NOMO-1 (cell line): ENCODE data around the gene SHANK3.
"Not testable (repeated sequence)": the region's sequence is repeated elsewhere in the genome, so short reads cannot be mapped to it uniquely, and the experiment has no call there.

Source experiments
- DNase-seq, 2 experiments: peaks; one replicate each; lab custom pipeline; 2025; ENCODE audit not compliant: unreplicated experiment in 2 of 2; lab: John Stamatoyannopoulos, UW

The SHANK3 gene

DNA sequence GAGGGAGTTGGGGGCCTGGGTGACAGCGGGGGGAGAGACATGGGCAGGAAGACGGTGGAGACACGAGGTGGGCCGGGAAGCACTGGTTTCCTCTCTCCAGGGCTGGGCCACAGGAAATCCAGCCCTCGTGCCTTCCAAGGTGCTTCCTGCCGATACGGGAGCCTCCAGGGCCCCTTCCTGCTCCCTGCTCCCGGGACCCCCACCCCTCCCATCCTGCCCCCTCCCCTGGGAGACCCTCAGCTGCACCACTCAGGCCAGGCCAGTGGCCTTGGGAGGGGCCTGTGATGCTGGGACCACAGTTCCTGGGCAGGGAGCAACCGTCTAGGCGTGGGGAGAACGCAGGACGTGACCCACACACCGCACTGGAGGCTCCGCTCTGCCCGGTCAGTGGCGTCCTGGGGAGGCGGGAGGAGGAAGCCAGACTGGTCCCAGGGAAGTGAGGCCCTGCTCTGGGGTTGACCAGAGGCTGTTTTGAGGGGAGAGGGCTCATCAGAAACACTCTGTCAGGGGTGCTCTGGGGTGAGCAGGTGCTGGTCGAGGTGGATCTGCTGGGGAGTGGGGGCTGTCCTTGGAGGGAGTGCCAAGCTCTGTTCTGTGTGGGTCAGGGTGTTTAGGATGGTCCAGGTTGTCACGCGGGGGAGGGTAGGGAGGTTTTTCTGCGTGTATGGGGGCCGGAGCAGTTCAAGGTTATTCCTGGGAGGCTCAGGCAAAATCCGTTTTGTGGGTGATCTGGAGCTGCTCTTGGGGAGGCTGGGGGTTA, at the start of gene SHANK3:
SHANK3 (plus strand) TSS at position 353 of the 760 bp plus-strand sequence.
- DNase-seq = no peak

DNA sequence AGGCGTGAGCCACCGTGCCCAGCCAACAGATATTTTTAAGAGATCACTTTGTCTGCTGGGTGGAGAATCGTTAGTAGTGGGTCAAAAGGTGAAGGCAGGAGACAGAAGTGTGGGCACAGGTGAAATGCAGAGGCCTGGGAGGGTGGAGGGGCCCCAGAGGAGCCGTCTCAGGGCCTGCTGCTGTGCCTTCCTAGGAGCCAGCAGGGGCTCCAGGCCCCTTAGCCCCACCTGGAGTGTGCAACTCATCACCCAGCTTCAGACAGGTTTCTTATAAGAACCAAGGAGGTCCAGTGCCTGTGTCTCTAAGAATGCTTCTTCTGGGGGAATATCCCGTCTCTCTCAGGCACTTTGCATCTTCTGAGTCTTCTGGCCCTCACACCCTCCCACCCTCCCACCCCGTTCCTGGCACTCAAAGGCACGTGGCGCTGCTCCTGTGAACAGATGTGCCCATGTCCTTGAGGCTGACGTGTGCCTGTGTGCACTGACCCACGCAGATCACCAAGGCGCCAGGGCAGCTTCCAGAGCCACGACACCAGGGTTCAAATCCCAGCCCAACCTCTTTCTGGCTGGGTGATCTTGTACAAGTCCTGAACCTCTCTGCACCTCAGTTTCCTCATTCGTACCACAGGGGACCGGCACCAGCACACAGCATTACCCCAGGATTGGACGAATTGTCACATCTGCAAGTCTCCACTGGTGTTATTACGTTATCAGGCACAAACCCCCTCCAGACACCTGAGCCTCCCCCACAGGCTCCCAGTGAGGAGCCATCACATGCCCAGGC, 48.1 kb upstream of the SHANK3 start:
- no peak for DNase-seq

DNA sequence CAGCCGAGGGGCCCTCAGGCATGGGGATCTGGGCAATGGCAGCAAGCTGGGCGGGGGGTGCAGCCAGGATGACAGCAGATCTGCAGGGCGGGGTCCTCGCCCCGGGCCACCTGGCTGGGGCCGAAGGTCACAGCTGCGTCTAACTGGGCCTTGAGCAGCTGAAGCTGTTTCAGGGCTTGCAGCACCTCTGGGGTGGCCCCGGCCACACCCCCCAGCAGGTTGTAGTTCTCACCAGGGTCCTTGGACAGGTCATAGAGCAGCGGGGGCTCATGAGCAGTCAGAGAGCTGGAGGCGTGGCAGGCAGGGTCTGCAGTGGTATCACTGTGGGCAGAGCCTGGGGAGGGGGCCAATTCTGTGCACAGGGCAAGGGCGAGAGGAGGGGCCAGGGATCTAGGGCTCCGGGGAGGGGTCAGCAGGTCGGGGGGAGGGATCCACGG, 47.5 kb upstream of the SHANK3 start:
- DNase-seq = no peak

DNA sequence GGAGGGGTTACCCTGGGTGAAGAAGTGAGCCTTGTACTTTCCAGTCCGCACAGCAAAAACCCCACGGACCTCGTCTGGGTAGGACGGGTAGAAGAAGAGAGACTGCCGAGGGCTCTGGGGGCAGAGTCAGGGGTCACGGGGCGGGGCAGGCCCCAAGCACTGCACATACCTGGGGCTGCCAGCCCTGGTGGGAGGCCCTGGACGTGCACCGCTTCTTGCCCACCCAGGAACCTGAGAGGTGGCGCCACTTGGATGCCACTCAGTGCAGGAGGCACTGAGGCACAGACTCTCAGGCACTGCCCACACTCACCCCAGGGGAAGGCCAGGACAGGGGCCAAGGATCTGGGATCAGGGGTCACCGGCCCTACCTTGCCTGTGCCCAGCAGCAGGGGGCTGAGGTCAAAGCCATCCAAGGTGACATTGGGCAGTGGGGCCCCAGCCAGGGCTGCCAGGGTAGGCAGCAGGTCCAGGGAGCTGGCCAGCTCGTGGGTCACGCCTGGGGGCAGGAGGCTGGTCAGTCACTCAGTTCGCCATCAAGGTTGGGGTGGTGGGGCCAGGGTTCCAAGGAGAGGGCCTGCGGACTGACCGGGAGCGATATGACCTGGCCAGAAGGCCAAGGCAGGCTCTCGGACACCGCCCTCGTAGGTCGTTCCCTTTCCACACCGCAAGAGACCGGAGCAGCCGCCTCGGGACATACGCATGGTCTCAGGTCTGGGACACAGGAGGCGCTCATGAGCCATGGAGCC, 46.9 kb upstream of the SHANK3 start:
- no peak for DNase-seq

DNA sequence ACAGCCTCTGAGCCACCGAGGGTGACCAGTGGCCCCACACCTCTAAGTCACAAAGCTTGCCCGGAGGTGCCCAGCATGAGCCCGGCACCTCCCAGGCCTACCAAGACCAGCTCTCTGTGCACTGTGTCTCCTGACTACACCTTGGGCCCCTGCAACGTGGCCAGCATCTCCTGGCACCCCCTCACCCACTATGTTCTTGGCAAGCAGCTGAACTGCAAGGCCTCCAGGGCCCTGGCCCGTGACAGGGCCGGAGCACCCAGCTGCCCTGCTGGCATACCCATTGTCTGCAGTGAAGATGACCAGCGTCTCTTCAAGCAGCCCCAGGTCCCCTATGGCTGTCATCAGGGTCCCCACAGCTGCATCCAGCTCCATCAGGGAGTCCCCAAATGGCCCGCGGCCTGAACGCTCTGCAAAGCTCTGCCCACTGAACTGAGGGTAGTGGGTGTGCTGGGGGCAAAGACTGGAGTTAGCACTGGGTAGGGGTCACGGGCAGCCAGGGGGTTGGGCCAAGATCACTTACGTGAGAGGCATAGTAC, 46.2 kb upstream of the SHANK3 start:
- DNase-seq = no peak

DNA sequence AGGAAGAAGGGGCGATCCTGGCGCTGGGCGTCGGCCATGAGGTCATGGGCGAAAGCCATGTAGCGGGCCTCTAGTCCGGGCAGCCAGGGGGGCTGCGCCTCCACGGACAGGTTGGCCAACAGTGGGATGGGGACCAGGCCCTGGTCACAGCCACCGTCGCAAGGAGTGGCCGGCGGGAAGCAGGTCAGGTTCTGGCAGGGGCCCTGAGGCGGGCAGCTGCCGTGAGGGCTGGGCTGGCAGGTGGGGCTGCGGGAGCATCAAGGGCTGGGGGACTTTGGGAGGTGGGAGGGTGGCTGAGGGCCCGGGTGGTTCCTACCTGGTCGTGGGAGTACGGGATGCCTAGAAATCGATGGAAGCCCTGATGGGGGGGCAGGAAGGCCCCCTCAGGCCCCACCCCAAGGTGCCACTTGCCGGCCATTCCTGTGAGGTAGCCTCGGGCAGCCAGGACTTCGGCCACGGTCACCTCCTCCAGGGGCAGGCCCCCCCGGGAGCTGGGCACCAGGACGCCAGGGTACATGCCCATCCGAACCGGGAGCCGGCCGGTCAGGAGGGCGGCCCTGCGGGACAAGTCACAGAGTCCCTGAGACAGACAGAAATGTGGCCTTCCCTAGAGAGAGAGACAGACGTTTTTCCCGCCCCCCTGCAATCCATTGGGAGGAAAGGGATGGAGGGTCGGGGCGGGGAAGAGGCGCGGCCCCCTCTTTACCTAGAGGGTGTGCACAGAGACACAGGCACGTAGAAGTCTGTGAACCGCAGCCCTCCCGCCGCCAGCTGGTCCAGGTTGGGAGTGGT, 45.6 kb upstream of the SHANK3 start:
- no peak for DNase-seq

DNA sequence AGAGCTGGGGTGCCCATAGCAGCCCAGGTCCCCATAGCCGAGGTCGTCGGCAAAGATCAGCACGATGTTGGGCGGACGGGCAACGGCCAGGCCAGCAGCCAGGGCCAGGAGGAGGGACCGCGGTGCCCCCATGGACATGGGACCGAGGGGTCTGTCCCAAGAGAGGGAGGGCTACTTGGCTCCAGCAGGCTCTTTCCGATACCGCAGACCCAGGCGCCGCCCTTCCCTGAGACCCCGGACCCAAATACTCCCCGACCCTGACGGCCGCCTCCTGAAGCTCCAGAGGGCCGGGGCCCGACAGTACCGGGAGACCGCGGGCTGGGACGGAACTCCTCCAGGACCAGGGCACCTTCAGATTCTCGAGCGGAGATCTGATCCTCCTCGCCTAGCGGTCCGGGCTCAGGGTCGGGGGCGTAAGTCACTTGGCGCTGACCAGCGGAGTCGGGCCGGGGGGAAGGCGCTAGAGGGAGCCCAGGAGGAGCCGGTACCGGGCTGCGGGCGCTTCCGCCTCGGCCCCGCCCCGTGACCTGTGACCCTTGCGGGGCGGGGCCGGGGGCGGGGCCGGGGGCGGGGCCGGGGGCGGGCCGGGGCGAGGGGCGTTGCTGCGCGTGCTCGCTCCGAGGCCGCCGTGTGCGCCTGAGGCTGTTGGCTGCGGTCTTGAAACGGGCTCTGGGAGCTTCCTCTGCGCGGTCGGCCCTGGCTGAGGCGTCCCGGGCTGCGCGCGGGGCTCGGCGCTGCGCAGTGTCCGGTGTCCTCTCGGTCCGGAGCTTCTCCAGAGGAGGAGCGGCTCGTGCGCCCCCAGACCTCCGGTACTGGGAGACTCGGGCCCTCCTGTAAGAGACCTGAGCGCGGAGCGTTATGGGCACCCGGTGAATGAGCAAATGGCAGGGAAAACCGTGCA, 44.7 kb upstream of the SHANK3 start, which contains the start of gene ARSA:
ARSA (minus strand) TSS at position 511 of the 901 bp plus-strand sequence; CDS start at position 138, 373 bp downstream.
- DNase-seq = peak; percentile 83 to 91

DNA sequence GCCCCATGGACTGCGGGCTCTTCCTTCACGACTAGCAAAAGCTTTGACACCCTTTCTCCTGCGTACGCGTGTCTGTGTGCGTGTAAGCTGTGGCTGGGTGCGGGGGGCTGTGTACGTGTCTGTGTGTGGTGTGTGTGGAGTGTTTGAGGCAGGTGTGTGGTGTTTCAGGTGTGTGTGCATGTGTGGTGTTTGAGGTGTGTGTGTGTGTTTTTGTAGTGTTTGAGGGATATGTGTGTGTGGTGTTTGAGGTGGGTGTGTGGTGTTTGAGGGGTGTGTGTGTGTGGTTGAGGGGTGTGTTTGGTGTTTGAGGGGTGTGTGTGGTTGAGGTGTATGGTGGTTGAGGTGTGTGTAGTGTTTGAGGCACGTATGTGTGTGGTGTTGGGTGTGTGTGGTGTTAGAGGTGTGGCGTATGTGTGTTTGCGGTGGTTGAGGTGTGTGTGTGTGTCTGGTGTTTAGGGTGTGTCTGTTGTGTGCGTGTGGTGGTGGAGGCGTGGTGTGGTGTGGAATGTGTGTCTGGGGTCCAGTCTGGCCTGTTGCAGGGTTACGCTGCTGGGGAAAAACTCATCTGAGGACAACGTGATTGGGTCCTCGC, 44.0 kb upstream of the SHANK3 start:
- peak in 1 of 2 experiments; percentile 58 for DNase-seq

DNA sequence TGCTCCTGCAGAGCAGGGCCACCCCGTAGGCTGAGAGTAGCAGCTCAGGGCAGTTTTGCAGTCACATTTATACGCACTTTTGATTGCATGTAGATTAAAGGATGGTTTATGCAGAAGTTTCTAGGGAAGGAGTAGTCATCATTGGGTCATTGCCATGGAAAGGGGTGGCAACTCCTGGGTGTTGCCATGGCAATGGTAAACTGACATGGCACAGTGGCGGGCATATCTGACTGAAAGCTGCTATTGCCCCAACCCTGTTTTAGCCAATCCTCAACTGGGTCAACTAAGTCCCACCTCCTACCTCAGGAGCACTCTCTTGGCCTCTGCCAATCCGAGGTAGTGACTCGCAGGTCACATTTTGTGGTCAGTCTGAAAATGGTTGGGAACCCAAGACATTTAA, 42.2 kb upstream of the SHANK3 start:
- no peak for DNase-seq

DNA sequence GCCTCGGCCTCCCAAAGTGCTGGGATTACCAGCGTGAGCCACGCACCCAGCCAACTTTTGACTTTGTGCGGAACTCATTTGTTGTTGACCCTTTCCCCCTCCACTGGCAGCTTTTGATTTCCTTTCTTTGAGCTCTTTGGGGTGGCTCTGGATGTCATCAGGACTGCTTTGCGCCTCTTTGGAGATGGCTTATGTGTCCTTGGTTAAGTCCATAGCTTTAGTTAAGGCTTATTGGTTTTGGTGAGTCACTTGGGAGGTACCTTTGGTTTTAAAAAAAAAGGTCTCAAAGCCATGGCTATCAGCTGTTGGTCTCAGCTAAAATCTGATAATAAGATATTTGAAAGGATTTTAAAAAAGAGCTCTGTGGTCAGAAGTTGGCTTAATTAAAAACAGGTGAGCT, 39.5 kb upstream of the SHANK3 start:
- DNase-seq = no peak

DNA sequence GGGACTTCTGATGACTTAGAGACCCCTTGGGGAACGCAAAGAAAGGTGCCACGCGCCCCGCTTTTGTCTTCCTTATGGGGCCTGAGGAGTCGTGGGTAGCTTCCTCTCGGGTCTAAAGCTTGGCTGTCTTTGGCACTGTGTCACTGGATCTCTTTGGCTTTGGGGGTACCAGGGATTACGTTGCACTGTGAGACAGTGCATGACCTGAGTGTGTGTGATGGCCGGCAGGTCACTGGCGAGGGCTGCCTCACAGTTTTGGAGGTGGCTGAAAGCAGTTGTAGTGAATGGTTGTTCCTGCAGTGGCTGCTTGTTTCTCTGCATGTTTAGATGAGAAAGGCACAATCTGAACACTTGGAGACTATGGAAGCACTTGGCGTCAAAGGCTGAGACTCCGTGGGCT, 38.9 kb upstream of the SHANK3 start:
- no peak for DNase-seq

DNA sequence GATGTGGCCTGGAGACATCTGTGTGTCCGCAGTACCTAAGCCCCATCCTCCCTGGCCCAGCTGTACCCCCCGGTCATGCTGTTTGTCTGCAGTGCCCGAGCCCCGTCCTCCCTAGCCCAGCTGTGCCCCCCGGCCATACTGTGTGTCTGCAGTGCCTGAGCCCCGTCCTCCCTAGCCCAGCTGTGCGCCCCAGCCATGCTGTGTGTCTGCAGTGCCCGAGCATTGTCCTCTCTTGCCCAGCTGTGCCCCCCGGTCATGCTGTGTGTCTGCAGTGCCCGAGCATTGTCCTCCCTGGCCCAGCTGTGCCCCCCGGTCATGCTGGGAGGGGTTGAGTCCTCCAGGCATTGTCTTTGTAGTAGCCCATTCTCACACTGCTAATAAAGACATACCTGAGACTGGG, 37.0 kb upstream of the SHANK3 start:
- no peak for DNase-seq

DNA sequence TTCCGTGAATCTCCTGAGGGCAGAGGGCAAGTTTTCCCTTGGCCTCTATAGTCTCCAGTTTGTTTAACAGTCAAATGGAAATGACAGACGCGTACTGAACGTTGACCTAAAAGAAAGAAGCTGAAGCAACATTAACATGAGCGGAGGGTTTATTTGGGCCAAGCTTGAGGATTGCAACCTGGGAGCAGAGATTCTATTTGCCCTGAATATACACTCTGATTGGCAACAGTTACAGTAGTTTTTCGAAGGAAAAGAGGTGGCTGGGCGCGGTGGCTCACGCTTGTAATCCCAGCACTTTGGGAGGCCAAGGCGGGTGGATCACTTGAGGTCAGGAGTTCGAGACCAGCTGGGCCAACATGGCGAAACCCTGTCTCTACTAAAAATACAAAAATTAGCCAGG, 32.3 kb upstream of the SHANK3 start:
- DNase-seq = not testable (repeated sequence)

DNA sequence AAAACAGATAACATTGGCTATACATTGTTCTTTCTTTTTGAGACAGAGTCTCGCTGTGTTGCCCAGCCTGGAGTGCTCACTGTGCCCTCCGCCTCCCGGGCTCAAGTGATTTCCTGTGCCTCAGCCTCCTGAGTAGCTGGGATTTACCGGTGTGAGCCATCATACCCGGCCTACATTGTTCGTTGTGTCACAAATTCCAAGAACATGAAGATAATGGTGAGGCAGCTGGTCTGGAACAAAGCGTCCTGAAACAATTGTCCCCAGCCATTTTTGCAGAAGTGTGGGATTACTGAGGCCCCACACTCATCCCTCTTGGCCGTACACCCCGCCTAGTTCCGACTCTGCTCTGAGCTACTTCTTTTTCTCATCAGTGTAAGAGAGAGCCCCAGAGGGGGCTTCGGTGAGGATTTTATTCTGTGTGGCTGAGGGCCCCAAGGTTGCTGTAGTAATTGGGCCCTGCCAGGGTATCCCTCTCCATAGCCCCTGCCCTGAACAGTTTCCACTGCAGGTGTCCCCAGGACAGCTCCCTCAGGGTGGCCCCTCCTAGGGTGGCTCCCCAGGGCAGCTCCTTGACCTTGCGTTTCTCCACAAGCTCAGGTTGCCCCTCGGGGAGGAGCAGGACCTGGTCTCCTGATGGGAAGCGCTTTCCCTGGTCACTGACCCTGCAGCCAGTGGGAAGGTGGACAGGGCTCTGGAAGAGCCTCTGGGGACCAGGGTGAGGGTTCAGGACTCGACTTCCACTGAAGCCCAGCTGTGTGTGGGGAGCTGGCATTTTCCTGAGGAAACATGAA, 31.6 kb upstream of the SHANK3 start:
- no peak for DNase-seq

DNA sequence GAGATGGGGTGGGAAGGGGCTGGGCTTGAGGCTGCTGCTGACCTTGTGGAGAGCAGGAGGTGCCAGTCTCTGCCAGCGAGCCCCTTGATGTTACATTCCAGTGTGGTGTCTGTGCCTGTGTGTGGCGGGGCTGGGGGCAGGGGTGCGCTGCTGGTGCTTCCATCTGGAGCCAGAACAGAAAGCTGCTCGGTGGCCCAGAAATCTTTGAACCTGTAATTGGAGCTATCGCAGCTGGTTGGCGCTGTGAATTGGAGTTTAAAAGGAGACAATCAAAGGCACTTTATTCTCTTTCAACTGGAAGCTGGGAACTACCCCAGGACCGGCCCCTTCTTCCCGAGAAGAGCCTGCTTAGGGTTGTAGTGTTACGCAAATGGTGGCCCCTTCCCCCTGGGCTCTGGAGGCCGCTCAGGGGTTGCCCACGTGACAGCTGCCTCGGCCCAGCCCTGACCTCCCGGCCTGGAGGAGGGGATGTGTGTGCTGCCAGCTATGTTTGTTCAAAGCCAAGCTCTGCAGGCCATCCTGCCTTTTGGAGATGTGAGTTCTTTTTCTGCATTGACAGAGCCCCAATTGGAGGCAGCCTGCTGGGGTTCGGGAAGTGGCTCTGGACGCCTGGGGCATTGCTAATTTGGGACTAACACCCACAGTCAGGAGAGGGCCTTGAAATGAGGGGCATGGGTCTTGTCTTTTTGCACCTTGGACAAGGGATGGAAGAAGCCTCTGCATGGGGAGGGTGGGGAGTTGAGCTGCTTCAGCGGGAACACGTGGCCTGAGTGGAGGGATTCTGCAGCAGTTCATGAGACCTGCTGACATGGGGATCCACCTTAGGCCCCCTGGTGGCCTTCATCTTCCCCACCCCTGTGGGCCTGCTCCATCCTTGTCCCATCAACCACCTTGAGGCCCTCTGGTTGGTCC, 30.7 kb upstream of the SHANK3 start:
- no peak for DNase-seq

DNA sequence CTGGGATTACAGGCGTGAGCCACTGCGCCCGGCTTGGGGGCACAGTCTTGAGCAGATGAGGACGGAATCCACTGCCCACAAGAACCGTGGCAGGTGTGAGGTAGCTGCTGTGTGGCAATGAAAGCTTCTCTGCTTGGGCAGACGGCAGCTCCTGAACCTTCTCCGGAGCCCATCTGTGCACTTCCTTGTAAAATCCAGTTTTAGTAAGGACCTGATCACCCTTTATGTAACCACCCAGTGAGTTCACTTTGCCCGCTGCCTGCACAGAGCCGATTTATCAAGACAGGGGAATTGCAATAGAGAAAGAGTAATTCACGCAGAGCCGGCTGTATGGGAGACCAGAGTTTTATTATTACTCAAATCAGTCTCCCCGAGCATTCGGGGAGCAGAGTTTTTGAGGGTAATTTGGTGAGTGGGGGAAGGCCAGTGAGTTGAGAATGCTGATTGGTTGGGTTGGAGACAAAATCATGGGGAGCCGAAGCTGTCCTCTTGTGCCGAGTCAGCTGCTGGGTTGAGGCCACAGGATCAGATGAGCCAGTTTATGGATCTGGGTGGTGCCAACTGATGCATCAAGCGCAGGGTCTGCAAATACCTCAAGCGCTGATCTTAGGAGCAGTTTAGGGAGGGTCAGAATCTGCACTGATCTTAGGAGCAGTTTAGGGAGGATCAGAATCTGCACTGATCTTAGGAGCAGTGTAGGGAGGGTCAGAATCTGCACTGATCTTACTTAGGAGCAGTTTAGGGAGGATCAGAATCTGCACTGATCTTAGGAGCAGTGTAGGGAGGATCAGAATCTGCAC, 29.4 kb upstream of the SHANK3 start:
- not testable (repeated sequence) for DNase-seq
